ENCODE data around the gene ITPKA. TPM values are rescaled to one million over a fixed set of nuclear protein-coding genes. Genes with fewer than 3 reads are reported as not detected.

The ITPKA gene
- polyA plus RNA-seq, 2 of the 4 experiments (the other 2 are of a cell fraction): 0.52 to 1.1 TPM

- CTCF ChIA-PET: no interaction called here
- FAIRE-seq (no peak), ATAC-seq (no peak), DNase-seq (ENCODE audit: low read depth in 1 of 2, low spot score in 1 of 2) (no peak)
- H3K4me2 ChIP-seq: no peak overlapping the region
- WGBS (ENCODE audit: missing lambda C conversion rate): 90% methylated on average over 1 of the region's 1 CpG
- TF ChIP-seq JUN (IDR thresholded peaks at IDR 0.05) (no peak), POLR2AphosphoS2 (conservative IDR thresholded peaks at IDR 0.05; ENCODE audit: low read length) (no peak), KDM1A (IDR thresholded peaks at IDR 0.05; ENCODE audit: low read depth) (no peak), RFX5 (IDR thresholded peaks at IDR 0.05) (no peak), BHLHE40 (IDR thresholded peaks at IDR 0.05; ENCODE audit: low read depth, low read length) (no peak), MAFK (IDR thresholded peaks at IDR 0.05; ENCODE audit: partially characterized antibody) (no peak), HOXA7 (CRISPR knock-in tag; IDR thresholded peaks at IDR 0.05) (no peak), CBX8 (IDR thresholded peaks at IDR 0.05) (no peak), SMC3 (IDR thresholded peaks at IDR 0.05) (no peak), TP53 (CRISPR knock-in tag; IDR thresholded peaks at IDR 0.05) (no peak), TFCP2L1 (CRISPR knock-in tag; IDR thresholded peaks at IDR 0.05) (no peak), ZNF302 (CRISPR knock-in tag; IDR thresholded peaks at IDR 0.05) (no peak), CEBPB (IDR thresholded peaks at IDR 0.05) (no peak), ZFP36 (IDR thresholded peaks at IDR 0.05; ENCODE audit: borderline replicate concordance, partially characterized antibody) (no peak), RAD21 (conservative IDR thresholded peaks at IDR 0.05 in 1 of 2, IDR thresholded peaks at IDR 0.05 in 1 of 2) (no peak), MAZ (IDR thresholded peaks at IDR 0.05; ENCODE audit: borderline replicate concordance, low read depth, low read length) (no peak), EHF (CRISPR knock-in tag; IDR thresholded peaks at IDR 0.05) (no peak)
- TF ChIP-seq, protein P1, sequence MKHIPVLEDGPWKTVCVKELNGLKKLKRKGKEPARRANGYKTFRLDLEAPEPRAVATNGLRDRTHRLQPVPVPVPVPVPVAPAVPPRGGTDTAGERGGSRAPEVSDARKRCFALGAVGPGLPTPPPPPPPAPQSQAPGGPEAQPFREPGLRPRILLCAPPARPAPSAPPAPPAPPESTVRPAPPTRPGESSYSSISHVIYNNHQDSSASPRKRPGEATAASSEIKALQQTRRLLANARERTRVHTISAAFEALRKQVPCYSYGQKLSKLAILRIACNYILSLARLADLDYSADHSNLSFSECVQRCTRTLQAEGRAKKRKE (CRISPR knock-in tag; IDR thresholded peaks at IDR 0.05; ENCODE audit: low read depth): no peak
- TF ChIP-seq, protein P2, sequence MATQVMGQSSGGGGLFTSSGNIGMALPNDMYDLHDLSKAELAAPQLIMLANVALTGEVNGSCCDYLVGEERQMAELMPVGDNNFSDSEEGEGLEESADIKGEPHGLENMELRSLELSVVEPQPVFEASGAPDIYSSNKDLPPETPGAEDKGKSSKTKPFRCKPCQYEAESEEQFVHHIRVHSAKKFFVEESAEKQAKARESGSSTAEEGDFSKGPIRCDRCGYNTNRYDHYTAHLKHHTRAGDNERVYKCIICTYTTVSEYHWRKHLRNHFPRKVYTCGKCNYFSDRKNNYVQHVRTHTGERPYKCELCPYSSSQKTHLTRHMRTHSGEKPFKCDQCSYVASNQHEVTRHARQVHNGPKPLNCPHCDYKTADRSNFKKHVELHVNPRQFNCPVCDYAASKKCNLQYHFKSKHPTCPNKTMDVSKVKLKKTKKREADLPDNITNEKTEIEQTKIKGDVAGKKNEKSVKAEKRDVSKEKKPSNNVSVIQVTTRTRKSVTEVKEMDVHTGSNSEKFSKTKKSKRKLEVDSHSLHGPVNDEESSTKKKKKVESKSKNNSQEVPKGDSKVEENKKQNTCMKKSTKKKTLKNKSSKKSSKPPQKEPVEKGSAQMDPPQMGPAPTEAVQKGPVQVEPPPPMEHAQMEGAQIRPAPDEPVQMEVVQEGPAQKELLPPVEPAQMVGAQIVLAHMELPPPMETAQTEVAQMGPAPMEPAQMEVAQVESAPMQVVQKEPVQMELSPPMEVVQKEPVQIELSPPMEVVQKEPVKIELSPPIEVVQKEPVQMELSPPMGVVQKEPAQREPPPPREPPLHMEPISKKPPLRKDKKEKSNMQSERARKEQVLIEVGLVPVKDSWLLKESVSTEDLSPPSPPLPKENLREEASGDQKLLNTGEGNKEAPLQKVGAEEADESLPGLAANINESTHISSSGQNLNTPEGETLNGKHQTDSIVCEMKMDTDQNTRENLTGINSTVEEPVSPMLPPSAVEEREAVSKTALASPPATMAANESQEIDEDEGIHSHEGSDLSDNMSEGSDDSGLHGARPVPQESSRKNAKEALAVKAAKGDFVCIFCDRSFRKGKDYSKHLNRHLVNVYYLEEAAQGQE (IDR thresholded peaks at IDR 0.05): no peak
- TF ChIP-seq, protein P3, sequence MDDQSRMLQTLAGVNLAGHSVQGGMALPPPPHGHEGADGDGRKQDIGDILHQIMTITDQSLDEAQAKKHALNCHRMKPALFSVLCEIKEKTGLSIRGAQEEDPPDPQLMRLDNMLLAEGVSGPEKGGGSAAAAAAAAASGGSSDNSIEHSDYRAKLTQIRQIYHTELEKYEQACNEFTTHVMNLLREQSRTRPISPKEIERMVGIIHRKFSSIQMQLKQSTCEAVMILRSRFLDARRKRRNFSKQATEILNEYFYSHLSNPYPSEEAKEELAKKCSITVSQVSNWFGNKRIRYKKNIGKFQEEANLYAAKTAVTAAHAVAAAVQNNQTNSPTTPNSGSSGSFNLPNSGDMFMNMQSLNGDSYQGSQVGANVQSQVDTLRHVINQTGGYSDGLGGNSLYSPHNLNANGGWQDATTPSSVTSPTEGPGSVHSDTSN (IDR thresholded peaks at IDR 0.05): no peak
- POLR2A ChIA-PET: no interaction called here
- no peak overlapping the region for H3K4me3 ChIP-seq
- no peak overlapping the region for H3K27ac ChIP-seq
- no peaks in the 10 kb centered on the region for H3K9me3 ChIP-seq
- no peaks in the 10 kb centered on the region for H3K4me1 ChIP-seq
Observed at GRCh38 chr15:41535544-41535943, 41.9 kb downstream of the ITPKA start.

- DNase-seq (ENCODE audit: low read depth in 1 of 2, low spot score in 1 of 2) (no peak), ATAC-seq (no peak), FAIRE-seq (no peak)
- H3K27ac ChIP-seq: no peak overlapping the region
- H3K9me3 ChIP-seq: no peaks in the 10 kb centered on the region
- H3K4me2 ChIP-seq: no peak overlapping the region
- H3K4me1 ChIP-seq: no peaks in the 10 kb centered on the region
- CTCF ChIA-PET: no interaction called here
- POLR2A ChIA-PET: no interaction called here
- no peak overlapping the region for H3K4me3 ChIP-seq
- WGBS (ENCODE audit: missing lambda C conversion rate): 95% methylated on average over 10 of the region's 11 CpGs
- no peak for TF ChIP-seq MAFK (IDR thresholded peaks at IDR 0.05; ENCODE audit: partially characterized antibody)
- TF ChIP-seq CBX2 (IDR thresholded peaks at IDR 0.05; ENCODE audit: borderline replicate concordance, low read depth): no peak
- no peak for TF ChIP-seq HOXA7 (CRISPR knock-in tag; IDR thresholded peaks at IDR 0.05)
- TF ChIP-seq KDM1A (IDR thresholded peaks at IDR 0.05; ENCODE audit: low read depth): no peak
- no peak for TF ChIP-seq PHF8 (IDR thresholded peaks at IDR 0.05; ENCODE audit: borderline replicate concordance, low read depth)
- TF ChIP-seq HMGXB4 (CRISPR knock-in tag; IDR thresholded peaks at IDR 0.05; ENCODE audit: borderline replicate concordance): no peak
- TF ChIP-seq TFCP2L1 (CRISPR knock-in tag; IDR thresholded peaks at IDR 0.05): no peak
- TF ChIP-seq, protein P4, sequence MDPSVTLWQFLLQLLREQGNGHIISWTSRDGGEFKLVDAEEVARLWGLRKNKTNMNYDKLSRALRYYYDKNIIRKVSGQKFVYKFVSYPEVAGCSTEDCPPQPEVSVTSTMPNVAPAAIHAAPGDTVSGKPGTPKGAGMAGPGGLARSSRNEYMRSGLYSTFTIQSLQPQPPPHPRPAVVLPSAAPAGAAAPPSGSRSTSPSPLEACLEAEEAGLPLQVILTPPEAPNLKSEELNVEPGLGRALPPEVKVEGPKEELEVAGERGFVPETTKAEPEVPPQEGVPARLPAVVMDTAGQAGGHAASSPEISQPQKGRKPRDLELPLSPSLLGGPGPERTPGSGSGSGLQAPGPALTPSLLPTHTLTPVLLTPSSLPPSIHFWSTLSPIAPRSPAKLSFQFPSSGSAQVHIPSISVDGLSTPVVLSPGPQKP (IDR thresholded peaks at IDR 0.05; ENCODE audit: low read depth, low read length): no peak
- TF ChIP-seq NFE2L2 (conservative IDR thresholded peaks at IDR 0.05; ENCODE audit: low read length): no peak
- no peak for TF ChIP-seq JUNB (IDR thresholded peaks at IDR 0.05)
- TF ChIP-seq USF2 (IDR thresholded peaks at IDR 0.05): no peak
- no peak for TF ChIP-seq CEBPB (IDR thresholded peaks at IDR 0.05)
- TF ChIP-seq SREBF2 (IDR thresholded peaks at IDR 0.05): no peak
Observed at GRCh38 chr15:41536866-41537265, 43.2 kb downstream of the ITPKA start.
